Fibroblast of skin of left biceps (primary cell): Measurements from ENCODE around the gene PRSS56.
"Not testable (repeated sequence)": the region's sequence is repeated elsewhere in the genome, so short reads cannot be mapped to it uniquely, and the experiment has no call there.

Experiments used
- DNase-seq, 2 experiments: peaks; one replicate each; pipeline ENCODE4 v3.0.0-alpha.2; 2013; ENCODE audit warnings: low read depth in 2 of 2

Gene PRSS56

DNA sequence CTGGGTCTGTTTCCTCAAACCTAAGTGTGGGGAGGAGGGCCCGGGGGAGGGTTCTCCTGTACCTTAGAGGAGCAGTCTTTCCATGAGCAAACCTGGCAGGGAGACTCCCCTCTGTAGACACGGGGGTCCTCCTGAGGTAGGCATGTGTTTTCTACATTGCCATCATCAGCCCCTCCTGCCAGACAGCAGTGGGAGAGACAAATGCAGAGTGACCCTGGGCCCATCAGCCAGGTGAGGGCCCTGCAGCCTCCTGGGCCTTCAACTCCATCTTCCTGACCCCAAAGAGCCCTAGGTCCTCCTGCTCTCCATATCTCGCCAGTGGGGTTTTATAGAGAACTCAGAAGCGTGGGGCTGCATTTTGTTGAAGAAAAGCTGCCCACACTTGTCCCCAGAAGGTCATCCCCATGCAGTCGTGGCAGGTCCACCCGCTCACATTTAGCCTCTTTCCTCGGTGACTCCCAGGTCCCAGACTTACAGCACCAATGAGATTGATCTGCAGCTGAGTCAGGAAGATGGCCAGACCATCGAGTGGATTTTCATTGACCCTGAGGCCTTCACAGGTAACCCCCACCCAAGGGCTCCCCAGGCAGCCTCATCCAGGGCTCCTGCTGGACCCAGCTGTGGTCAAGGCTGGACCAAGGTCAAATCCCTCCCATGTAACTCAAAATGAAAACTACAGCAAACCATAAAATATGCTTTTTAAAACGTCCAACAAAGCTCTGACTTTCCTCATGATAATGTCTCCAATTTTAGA is 21.9 kb downstream of the PRSS56 start:
- DNase-seq, result no peak

- DNase-seq, result no peak
These were observed 22.7 kb downstream of the PRSS56 start for GRCh38 chr2:232542715-232543467.

DNA sequence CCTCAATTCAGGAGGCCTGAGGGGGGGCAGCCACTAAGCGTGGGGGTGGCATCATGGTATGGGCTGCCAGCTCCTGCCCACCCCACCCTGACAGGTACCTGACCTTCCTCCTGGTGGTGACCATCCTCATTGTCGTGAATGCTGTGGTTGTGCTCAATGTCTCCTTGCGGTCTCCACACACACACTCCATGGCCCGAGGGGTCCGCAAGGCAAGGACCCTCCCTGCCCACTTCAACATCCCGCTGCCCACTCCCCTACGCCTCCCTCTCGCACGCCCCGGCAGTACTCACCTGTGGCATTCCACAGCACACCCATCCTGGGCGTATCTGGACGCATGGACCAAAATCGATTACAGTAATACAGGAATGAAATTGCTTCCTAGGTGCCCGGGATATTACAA is 23.3 kb downstream of the PRSS56 start:
- DNase-seq, result no peak

DNA sequence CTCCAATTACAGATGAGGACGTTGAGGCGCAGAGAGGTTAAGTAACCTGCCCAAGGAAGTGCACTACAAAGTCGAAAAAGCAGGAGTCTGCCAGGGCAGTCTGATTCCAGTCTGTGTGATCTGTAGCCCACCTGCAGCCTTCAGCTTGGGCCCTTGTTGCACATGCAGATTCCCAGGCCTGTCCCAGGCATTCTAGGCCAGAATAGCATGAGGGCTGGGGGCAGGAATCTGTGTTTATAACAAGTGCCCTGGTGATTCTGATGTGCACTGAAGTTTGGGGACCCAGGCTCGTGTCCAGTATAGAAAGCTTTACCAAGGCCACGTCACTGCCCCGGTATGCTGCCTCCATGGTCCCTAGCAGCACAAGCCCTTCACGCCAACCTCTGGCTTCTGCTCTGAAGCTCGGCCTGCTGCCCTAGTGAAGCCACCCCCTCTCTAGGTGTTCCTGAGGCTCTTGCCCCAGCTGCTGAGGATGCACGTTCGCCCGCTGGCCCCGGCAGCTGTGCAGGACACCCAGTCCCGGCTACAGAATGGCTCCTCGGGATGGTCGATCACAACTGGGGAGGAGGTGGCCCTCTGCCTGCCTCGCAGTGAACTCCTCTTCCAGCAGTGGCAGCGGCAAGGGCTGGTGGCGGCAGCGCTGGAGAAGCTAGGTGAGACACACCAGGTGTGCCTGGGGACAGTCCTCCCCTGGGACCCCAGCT is 23.9 kb downstream of the PRSS56 start:
- DNase-seq, result no peak

GRCh38 chr2:232544674-232545073 is 24.5 kb downstream of the PRSS56 start:
- DNase-seq, result no peak

GRCh38 chr2:232545511-232546375 is 25.6 kb downstream of the PRSS56 start:
- DNase-seq, result no peak

DNA sequence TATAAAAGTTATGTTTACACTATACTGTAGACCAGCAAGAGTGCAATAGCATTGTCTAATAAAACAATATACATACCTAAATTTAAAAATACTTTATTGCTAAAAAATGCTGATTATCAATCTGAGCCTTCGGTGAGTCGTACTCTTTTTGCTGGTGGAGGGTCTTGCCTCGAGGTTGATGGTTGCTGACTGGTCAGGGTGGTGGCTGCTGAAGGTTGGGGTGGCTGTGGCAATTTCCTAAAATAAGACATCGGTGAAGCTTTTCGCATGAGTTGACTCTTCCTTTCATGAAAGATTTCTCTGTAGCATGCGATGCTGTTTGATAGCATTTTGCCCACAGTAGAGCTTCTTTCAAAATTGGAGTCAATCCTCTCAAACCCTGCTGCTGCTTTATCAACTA is 27.8 kb downstream of the PRSS56 start:
- no peak for DNase-seq

DNA sequence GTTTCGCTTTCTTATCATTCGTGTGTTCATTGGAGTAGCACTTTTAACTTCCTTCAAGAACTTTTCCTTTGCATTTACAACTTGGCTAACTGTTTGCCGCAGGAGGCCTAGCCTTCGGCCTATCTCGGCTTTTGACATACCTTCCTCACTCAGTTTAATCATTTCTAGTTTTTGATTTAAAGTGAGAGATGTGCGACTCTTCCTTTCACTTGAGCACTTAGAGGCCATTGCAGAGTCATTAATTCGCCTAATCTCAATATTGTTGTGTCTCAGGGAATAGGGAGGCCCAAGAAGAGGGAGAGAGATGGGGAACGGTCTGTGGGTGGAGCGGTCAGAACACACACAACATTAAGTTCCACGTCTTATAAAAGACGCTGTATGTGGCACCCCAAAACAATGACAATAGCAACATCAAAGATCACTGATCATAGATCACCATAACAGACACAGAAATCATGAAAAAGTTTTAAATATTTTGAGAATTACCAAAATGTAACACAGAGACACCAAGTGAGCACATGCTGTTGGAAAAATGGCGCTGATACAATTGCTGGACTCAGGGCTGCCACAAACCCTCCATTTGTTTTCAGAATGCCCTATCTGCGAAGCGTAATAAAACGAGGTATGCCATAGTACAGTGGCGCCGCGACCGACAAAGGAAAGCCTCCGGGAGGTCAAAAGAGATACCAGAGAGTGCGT is 29.6 kb downstream of the PRSS56 start:
- no peak for DNase-seq

- DNase-seq, result peak; percentile 78 to 82
These were observed 30.4 kb downstream of the PRSS56 start, which contains the start of the genes EIF4E2 and TIGD1 for GRCh38 chr2:232550354-232551249. TSS of gene EIF4E2 (plus strand) at chr2:232550689. CDS start at chr2:232550725, 36 bp downstream. TSS of gene TIGD1 (minus strand) at chr2:232550557. CDS start at chr2:232549882, 675 bp downstream.

- DNase-seq, result no peak
These were observed 31.1 kb downstream of the PRSS56 start for GRCh38 chr2:232551250-232551638.

DNA sequence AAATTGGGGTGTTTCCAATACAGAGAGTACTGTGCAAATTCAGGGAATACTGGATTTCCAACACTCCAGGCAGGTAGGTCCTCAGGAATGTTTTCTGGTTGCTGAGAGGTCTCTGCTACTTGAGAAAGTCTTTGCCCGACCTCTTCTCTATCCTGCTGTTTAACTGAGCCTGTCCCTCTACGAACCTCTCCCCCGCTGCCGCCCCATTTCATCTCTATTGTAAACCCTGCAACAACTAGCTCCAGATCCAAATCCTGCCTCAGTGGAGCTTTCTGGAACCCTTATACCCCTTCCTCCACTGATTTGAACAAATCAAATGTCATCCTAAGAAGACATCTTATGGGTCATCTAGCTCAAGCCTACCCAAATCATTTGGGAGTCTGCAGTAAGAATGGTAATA is 31.6 kb downstream of the PRSS56 start:
- DNase-seq, result no peak

GRCh38 chr2:232556426-232556825 is 36.2 kb downstream of the PRSS56 start:
- no peak for DNase-seq

DNA sequence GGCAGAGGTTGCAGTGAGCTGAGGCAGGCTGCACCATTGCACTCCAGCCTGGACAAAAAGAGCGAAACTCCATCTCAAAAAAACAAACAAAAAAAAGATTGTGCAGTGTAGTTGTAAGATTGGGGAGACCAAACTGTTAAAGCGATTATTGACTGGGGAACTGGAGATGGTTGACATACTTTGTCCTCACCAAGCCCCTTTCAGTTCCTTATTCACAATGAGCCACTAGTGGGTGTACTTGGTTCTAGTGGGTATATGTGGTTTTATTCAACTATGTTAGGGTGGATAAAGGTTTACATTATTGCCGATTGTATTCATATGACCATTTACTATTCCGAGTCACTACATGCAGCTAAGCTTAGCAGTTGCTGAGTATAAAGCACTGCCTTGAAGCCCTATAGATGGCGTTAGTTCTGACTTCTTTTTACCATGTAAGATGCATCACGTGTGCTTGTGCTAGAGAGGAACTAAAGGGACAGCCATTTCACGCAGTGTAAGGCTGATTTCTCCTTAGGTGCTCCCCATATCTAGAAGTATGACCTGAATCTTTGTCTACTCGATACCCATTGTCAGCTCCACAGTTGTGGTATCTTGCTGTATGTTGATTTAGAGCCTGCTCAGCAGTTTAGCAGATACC is 42.4 kb downstream of the PRSS56 start:
- DNase-seq, result no peak

DNA sequence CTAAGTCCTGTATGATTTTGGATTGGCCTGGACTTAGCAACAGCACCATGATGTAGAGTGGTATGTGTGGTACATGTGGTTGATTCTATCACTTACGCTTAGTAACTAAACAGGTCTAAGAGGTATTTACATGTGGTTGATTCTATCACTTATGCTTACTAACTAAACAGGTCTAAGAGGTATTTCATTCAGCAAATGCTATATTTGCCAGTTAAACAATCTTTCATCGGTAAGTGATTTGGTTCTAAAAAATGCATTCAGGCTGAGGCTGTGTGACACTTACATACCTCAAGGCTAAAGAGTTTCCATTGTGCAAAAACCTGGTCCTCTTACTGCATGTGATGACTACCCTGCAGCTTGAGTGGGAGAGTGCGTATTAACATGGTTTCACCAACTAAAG is 43.4 kb downstream of the PRSS56 start:
- DNase-seq, result no peak

DNA sequence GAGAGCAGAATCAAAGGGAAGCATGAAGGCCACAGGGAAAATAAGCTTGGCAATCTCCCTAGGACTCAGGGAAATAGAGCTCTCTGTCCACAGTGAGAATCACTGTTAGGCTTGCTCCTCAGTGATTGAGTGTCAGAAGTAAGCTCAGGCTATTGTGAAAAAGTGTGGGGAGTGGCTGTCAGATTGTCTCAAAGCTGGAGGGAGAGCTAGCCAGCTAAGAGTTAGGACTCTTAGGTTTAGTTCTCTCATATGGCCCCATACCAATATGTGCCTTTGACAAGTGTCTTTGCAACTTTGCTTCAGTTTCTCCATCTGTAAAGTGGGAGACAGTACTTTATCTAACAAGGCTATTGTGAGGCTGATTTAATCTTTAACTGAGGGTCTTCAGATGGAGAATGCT is 47.5 kb downstream of the PRSS56 start:
- DNase-seq, result no peak

GRCh38 chr2:232568161-232568560 is 48.0 kb downstream of the PRSS56 start:
- DNase-seq, result no peak

GRCh38 chr2:232569541-232569940 is 49.4 kb downstream of the PRSS56 start:
- no peak for DNase-seq

- DNase-seq, result not testable (repeated sequence)
These were observed 50.3 kb downstream of the PRSS56 start for GRCh38 chr2:232570481-232570880.

- no peak for DNase-seq
These were observed 50.9 kb downstream of the PRSS56 start for GRCh38 chr2:232571026-232571474.
